ENCODE data around the gene SYNGAP1.

GRCh38 chr6:33454009-33454946 lies 34.4 kb downstream of the SYNGAP1 start, which contains the start of gene ZBTB9:
- TF ChIP-seq POLR2A (IDR thresholded peaks at IDR 0.05; ENCODE audit: low read length) (peak; percentile 91), GATA1 (IDR thresholded peaks at IDR 0.05; ENCODE audit: low read depth, low read length) (no peak)
